ENCODE measurements around the gene TM4SF4. TPM values are rescaled to one million over a fixed set of nuclear protein-coding genes. Genes with fewer than 3 reads are reported as not detected.

Gene TM4SF4
- total RNA-seq, 1 experiment from 2014 or later = not detected

DNA sequence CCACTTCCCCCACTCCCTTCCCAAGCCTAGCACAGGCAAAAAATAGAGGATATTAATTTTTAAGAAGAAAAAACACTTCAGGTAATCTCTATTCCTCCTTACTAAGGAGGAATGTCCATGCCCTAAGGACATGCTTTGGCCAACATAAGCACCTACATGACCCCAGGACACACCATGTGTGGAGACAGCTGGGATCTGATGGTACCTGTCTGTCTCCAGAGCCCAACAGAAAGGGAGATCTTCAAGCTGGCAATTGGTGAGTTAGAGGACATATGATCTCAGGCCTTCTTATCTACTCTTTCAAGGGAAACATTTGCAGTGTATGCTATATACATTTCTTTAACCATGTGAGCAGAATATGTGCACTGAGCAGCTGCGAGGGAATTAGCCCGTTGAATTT, 7.0 kb downstream of the TM4SF4 start:
- no peak for DNase-seq (ENCODE audit: low spot score)

DNA sequence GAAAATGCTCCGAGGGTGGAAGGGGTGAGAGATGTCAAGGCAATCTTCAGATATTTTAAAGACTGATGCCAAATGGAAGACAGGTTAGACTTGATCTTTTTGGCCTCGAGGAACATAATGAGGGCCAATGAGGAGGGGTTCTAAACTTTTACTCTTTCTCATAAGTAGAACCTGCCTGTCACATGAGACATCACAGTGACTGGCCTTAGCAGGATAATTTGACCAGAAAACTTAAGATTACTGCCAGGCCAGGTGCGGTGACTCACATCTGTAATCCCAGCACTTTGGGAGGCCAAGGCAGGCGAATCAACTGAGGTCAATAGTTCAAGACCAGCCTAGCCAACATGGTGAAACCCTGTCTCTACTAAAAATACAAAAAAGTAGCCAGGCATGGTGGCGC, 12.2 kb downstream of the TM4SF4 start:
- no peak for DNase-seq (ENCODE audit: low spot score)

DNA sequence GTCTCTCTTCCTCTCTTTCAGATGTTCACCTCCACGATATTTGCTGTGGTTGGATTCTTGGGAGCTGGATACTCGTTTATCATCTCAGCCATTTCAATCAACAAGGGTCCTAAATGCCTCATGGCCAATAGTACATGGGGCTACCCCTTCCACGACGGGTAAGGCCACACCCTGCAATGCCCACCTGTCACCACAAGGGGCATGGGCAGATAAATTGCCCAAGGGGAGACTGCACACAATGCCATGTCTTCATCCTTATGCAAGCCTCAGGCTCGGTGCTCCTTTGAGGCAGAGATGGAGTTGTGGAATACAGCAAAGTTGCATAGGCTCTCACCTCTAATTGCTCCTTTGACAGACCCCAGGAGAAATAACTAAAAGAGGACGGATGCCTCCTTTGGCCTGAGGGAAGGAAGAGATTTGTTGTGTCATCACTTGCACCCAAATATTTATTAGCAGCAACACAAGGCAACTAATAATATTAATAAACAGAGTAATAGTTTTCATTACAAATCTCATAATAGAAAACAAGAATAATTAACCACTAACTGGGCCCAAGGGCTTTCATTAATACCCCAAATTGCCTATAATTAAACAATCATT, 13.2 kb downstream of the TM4SF4 start:
- no peak for DNase-seq (ENCODE audit: low spot score)

DNA sequence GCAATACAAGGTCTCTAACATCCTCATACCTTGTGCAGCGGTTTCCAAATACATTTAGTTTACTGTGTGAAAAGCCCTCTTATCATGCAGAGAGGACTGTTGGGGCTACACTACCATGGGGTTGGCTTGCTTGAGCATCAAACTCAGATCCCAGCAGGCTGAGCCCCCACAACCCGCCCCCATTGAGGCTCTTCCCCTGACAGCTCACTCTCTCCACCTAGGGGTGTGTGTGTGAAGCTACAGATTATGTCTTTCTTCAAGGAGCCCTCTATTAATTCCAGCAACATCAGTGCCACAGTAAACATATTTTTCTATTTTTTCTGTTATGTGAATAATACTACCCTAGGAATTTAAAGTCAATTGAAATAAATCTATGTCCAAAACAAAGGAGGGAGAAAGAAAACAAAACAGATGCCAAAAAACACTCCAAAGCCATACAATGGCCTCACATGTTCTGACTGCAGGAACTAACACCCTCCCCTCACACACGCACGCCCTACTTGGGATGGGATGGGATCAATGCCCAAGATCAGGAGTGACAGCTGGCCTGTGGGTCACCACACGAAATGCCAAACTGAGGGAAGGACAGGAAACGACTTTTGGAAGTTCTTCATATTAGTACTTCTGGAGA, 14.7 kb downstream of the TM4SF4 start:
- no peak for DNase-seq (ENCODE audit: low spot score)

DNA sequence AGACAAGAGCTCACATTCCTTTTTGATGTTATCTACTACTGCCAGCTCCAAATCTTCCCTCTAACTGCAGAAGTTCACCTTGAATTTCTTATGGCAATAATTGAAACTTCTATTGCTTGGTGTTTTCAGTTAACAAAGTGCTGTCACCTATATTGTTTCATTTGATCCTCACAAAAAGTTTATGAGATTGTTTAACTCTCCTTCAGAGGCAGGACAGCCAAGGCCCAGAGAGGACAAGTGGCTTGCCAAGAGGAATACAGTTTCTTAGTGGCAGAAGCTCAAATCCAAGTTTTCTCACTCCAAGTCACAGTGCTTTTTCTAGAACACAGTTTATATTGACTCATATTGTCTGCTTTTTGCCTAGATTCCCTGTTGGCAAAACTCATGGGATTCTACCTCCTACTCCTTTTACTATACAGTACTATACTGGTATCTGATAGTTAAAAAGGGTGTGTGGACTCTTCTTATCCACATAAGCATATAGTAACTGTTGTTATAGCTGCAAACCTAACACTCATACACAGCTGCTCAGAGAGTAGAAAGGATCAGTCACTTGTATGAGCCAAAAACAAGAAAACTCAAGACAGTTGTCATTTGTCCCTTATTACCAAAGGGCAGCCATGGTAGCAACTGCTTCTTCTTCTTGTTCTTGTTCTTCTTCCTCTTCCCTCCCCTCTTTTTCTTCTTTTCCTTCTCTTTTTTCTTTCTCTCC, 15.9 kb downstream of the TM4SF4 start:
- DNase-seq (ENCODE audit: low spot score) = no peak

DNA sequence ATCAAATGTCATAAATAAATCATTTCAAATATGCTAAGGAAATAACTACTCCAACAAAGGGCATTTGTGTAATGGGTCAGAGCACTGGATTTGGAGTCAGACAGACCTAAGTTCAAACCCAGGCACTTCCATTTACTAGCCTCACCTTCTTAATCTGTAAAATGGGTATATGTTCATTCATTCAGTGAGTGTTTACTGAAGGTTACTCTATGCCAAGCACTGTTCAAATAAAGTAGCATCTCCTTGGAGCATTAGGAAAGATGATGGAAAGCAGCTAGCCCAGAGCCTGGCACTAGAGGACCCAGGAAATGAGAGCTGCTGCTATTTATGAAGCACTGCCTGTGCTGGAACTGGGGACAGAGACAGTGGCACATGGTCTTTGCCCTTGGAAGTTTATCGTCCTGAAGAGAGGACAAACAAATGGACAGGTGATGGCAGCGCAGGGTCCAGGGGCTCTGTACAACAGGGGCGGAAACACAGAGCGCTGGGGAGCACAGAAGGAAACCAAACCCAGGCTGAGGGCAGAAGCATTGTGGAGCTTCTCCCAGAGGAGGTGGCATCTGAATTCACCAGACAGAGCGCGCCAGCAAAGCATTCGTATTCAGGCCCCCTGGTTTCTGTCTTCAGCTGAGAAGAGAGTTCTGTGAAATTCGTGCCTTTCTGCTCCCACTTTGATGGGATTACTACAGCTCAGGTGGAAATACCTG, 19.0 kb downstream of the TM4SF4 start:
- DNase-seq (ENCODE audit: low spot score) = no peak

DNA sequence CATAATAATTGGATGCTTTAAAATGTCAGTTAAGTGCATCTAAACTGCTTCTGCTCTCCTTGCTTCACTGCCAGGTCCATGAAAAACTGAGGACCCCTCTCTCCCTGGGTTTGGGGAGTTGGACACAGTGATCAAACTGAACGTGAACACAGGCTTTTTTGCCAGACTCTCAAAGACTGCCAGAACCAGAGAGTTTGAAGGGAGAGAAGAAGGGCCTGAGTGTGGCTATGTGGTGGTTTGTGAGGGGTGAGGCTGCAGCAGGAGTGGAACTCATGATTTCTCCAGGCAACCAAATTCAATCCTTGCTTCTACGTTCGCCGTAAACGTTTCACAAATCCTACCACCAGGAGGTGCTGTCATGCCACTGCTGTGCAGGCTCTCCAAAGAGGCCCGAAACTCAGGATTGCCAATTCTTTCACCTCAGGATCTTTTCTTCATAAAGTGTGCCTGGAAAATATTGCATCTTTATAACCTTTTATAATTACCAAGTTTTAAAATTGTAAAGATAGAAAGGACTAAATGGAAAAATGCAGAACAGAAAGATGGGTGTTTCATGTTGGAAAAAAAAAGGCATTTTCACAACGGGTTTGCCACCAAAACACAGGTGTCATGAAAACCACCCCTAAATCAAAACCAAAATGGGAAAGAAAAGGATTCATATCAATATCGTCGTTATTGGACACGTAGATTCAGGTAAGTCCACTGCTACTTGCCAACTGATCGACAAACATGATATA, 19.7 kb downstream of the TM4SF4 start:
- DNase-seq (ENCODE audit: low spot score) = peak; percentile 57

DNA sequence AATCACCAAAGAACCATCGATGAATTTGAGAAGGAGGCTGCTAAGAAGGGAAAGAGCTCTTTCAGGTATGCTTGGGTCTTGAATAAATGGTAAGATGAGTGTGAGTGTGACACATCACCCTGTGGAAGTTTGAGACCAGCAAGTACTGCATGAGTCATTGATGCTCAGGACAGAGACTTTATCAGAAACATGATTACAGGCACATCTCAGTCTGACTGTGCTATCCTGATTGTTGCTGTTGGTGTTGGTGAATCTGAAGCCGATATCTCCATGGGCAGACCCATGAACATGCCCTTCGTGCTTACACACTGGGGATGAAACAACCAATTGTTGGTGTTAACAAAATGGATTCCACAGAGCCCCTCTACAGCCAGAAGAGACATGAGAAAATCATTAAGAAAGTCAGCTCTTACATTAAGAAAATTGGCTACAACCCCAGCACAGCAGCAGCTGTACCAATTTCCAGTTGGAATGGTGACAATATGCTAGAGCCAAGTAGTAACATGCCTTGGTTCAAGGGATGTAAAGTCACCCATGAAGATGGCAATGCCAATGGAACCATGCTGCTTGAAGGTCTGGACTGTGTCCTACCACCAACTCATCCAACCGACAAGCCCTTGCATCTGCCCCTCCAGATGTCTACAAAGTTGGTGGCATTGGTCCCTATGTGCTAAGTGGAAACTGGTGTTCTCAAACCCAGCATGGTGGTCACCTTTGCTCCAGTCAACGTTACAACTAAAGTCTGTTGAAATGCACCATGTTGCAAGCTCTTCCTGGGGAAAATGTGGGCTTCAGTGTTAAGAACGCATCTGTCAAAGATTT, 20.5 kb downstream of the TM4SF4 start:
- peak; percentile 63 for DNase-seq (ENCODE audit: low spot score)

DNA sequence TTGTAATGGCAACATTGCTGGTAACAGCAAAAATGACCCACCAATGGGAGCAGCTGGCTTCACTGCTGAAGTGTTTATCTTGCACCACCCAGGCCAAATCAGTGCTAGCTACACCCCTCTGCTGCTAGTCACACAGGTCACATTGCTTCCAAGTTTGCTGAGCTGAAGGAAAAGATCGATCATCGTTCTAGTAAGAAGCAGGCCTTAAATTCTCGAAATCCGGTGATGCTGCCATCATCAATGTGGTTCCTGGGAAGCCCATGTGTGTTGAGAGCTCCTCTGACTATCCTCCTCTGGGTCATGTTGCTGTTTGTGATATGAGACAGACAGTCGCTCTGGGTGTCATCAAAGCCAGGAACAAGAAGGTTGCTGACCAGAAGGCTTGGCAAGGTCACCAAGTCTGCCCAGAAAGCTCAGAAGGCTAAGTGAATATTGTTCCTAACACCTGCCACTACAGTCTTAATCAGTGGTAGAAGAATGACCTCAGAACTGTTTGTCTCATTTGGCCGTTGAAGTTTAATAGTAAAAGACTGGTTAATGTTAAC, 21.2 kb downstream of the TM4SF4 start:
- no peak for DNase-seq (ENCODE audit: low spot score)

DNA sequence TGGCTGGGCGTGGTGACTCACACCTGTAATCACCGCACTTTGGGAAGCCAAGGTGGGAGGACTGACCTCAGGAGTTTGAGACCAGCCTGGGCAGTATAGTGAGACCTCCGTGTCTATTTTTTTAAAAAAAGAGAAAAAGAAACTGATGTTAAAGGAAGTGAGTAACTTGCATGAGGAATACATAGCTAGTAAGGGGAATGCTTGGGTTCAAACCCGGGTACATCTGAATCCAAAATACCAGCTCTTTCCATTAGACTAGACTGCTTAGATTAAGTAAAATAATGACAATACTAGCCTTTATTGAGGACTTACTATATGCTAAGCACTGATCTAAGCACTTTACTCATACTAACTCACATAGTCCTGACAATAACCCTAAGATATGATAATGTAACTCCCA, 22.4 kb downstream of the TM4SF4 start:
- no peak for DNase-seq (ENCODE audit: low spot score)

DNA sequence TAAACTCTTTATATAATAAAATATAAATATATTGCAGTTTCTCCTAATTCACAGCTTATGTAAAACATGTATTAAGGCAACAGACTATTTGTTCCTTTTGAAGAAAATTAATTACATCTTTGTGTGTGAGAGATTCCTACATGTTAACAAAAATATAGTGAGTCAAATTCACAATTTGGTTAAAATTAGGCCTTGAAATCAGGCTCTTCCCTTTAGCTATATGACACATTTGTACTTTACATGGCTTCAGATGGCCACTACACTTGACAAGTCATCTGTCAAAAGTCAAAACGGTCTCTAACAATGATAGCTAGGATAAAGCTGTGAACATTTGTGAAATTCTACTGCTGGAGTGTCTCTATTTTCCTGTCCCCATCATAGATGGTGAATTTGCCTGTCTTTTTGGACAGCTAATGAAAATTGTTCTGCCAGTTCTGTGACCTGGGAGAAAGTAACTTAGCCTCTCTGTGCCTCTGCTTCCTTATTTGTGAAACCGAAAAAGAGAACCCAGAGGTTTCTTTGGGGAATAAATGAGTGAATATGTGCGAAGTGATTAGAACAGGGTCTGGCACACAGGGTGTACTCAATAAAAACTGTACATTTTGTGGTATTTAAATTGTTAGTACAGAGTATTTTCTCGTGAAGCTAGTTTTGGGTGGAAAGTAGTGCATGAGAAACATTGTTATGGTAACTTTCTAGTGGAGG, 23.6 kb downstream of the TM4SF4 start:
- no peak for DNase-seq (ENCODE audit: low spot score)

DNA sequence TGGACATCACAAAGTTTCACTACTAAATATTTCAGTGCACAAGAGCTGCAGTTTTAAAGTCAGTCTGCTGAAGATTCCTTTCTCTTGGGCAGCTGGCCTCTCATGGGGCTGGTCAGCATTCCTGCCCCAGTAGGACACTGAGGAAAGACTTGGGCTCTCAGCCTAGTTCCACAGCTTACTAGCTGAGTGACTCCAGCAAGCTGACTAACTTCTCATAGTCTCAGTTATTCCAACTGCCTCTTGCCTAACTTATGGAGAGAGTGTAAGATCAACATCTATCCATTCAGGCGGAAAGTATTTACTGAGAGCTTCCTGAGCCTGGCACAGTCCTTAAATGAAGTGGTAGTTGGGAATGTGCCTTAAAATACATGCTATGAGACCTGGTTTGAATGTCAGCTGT, 27.0 kb downstream of the TM4SF4 start:
- no peak for DNase-seq (ENCODE audit: low spot score)

DNA sequence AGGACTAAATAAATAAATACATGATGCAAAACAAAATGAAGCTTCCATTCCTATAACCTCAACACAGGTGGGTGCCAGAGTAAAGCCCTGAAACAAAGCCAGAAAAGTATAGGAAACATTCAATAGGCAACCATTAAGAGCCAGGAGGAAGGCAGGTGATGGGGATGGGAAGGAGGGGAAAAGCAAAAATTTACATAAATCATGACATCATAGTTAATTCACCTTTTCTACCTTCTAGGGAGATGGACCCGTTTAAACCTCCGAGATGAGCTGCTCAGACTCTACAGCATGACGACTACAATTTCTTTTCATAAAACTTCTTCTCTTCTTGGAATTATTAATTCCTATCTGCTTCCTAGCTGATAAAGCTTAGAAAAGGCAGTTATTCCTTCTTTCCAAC, 27.9 kb downstream of the TM4SF4 start:
- DNase-seq (ENCODE audit: low spot score) = no peak

DNA sequence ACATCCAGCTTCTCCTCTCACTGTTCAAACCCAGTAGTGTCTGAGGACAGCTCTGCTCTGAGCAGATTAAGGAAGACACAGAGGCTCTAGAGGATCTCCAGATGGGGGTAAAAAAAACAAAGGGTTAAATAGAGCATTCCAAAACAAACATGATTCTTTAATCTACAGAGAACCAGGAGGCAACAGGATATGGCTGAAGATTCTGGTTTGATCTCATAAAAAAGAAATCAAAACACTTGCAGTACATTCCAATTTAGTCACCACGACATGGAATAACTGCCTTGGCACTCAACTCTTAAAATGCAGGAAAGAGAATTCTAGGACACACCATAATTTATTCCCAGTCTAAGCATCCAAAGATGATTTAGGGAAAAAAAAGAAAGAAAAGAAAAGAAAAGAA, 32.0 kb downstream of the TM4SF4 start:
- DNase-seq (ENCODE audit: low spot score) = peak; percentile 51

DNA sequence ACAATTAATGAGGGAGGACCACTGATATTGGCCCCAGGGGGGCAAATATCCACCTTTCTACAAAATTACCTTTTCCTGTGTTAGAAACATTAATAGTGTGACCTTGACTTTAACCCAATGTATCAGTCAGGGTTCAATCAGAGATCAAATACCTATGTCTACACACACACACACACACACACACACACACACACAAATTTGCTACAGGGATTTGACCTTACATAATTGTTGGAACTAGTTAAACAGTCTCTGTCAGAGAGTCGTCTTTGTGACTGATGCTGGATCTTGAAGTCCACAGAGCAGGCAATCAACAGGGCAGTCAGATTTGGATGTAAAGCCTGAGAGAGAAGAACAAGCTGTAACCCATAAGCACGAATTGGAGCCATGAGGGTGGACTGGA, 32.5 kb downstream of the TM4SF4 start:
- DNase-seq (ENCODE audit: low spot score) = no peak

DNA sequence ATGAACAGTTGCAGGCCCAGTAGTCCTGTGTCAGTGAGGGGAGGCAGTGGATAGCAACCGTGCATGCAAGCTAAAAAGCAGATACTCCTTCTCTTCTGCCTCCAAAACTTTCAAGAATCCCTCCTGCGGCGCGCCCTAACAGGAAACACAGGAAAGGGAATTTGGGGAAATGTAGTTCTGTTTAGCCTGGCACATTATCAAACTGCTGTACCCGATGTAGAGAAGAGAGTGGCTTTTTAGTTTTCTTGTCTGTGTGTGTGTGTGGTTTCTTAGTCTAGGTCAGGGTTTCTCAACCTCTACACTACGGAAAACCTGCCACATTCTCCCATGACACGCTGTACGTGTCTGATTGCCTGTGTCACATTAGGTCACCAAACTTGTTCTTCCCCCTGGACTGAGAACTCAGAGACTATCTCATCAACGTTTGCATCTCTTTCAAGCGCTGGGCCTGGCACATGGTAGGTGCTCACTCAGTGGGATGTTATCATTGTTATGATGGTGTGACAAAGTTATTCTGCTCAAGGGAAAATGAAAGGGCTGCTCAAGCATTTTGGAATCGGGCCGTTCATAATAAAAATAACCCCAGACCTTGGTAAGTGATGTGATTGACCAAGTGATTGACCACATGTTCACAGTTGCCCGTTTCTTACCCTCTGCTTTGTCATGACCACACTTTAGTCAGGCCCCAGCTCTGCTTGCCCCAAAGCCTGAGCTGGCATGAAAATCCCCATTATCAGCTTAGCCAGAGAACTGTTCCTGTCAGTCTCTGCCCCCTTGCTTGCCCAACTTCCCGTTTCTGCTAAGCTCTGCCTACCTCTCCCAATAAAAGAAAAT, 33.2 kb downstream of the TM4SF4 start:
- peak; percentile 51 for DNase-seq (ENCODE audit: low spot score)

DNA sequence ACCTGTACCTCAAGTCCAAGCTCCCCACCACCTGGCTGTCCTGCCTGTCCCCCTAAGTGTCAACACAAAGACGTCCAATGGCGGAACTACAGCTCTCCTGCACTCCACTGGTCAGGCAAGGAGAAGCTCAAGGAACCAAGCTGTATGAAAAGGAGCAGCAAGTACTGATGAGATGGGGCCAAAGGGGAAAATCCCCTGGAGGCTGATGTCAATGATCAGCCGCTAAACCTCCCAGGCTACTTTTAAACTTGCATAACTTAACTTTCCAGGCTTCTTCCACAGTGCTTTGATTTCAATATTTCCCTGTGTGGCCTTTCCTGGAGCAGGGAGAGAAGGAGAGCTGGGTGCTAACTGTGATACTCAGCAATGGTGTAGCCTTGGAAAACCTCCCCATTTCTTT, 35.0 kb downstream of the TM4SF4 start:
- no peak for DNase-seq (ENCODE audit: low spot score)

DNA sequence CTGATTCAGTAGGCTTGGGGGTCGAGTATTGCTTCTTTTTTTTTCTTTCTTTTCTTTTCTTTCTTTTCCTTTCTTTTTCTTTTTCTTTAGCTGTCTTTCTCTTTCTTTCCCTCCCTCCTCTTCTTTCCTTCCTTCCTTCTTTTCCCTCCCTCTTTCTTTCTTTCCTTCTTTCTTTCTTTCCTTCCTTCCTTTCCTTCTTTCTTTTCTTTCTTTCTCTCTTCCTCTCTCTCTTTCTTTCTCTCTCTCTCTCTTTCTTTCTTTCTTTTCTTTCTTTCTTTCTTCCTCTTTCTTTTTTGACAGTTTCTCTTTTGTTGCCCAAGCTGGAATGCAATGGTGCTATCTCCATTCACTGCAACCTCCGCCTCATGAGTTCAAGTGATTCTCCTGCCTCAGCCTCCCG, 36.0 kb downstream of the TM4SF4 start:
- no peak for DNase-seq (ENCODE audit: low spot score)

DNA sequence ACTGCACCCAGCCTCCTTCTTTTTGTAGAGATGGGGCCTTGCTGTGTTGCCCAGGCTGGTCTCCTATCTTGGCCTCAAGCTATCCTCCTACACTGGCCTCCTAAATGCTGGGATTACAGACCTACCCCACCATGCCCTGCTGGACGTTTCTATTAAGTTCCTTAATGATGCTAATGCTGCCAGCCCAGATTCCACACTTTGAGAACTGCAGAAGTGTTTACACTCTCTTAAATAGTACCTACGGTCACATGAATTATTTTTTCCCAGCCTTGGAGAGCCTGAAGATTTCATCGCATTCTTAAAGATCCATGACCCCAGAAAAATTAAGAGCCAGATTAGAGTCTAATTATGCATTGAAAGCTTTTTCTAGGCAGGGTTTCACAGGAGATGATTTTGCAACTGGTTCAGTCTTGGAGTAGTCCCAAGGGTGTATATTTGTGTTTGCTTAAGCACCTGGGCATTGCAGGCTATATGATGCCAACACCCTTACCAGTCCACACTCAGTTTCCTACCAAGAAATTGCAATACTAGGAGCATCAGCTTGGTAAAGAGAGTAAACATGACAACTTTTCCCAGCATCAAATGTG, 36.6 kb downstream of the TM4SF4 start:
- no peak for DNase-seq (ENCODE audit: low spot score)
